AG20443 (cell line): ENCODE results near the gene HOXB3.

Experiments used
- DNase-seq: peaks from one replicate; pipeline ENCODE4 v3.0.0; 2012; ENCODE audit warnings: low spot score, mixed read lengths

HOXB3 gene

GRCh38 chr17:48500435-48501426 is 89.3 kb downstream of the HOXB3 start:
- no peak for DNase-seq

GRCh38 chr17:48499735-48500434 is 90.2 kb downstream of the HOXB3 start:
- DNase-seq: no peak

DNA sequence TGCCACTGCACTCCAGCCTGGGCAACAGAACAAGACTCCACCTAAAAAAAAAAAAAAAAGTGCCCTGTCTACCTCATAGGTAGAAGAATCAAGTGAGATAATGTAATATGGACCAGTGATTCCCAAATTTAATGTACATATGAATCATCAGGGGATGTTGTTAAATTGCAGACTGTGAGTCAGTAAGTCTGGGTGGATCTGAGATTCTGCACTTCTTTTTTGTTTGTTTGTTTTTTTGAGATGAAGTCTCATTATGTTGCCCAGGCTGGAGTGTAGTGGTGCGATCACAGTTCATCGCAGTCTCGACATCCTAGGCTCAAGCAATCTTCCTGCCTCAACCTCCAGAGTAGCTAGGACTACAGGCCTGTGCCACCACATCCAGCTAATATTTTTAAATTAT is 90.8 kb downstream of the HOXB3 start:
- DNase-seq: no peak
